Measurements from ENCODE around the gene DUSP9.
A peak's percentile ranks its signal among the peaks of the same experiment; 100 is the strongest.
"Not testable (repeated sequence)": the region's sequence is repeated elsewhere in the genome, so short reads cannot be mapped to it uniquely, and the experiment has no call there.

DUSP9 gene

DNA sequence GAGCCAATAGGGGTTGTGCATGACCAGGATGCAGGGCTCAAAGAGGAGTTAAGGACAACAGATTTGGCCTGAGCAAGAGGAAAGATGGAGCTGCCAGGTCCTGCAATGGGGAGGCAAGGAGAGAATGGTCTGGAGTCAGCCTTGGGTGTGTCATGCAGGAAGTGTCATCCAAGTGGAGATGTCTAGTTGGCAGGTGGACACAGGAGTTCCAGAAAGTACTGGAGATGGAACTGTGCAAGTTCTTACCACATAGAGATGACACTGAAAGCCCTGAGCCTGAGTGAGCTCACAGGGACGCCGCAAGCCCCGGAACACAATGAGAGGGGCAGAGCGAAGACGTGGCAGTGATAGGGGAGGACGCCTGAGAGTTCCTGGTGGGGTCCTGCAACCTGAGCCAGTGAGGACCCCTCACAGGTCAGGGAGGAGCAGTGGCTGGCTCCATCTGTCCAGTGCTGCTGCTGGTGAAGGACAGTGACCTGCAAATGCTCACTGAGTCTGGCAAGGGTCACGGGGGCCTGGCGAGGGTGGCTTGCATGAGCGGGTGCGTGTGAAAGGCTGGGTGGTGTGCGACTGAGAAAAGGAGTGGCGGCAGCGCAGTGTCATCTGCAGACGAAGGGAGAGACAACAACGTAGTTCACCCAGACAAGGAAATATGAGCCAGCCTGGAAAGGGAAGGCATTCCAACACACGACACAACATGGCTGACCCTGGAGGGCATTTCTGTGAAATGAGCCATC lies 50.2 kb downstream of the DUSP9 start:
- not testable (repeated sequence) for H3K9me3 Mint-ChIP-seq; DNase-seq; H3K27ac Mint-ChIP-seq; ATAC-seq (replicated peaks); H3K4me1 Mint-ChIP-seq (ENCODE audit: low read depth in 2 of 2); H3K4me3 Mint-ChIP-seq; H3K27me3 Mint-ChIP-seq
- H3K36me3 Mint-ChIP-seq (ENCODE audit: insufficient read depth), result peaks cover 17% of the 10 kb centered on the region

DNA sequence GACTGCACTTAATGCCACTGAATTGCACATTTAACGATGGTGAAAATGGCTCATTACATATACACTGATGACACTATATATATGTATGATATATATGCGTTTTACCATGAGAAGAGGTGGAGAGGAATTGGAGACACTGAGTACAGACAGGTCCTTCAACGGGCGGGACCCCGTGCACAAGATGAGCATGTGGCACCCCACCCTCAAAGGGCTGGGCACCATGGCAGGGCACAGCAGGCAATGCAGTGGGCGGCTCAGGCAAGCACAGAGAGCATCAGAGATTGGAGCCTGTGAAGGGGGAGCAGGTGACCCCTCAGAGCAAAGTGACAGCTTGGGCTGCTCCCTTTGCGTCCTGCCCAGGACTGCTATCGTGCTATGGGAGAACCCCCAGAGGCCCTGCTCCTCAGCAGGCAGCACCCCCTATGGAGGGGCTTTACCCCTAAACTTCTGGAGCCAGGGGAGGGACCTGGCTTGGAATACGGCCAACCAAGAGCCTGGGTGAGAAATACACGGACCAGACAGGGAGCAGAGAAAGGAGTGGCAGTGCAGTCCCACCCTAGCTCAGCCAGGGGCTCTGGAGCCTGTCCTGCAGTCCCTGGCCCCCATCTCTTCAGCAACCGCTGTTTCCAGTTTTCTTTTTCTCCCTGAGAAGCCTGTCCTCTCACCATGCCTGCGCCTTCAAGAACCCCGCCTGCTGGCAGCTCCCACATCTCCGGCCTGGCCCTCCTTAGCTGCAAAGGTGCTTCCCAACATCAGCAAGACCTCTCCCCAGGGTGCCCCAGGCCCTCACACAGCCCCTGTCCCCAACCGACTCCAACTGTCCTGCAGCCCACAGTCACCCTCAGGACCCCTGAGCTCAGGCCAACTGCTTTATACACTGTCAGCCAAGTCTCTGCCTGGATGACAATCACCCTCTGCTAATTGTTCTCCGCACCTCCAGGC lies 51.2 kb downstream of the DUSP9 start:
- ATAC-seq (replicated peaks), result no peak
- Mint-ChIP-seq H3K27ac (peak overlapping the region in 1 of 2 donors; percentile 49), H3K27me3 (no peaks in the 10 kb centered on the region), H3K4me3 (no peak overlapping the region), H3K9me3 (no peaks in the 10 kb centered on the region), H3K4me1 (ENCODE audit: low read depth in 2 of 2) (peaks cover 0 to 3% of the 10 kb centered on the region in 2 donors), H3K36me3 (ENCODE audit: insufficient read depth) (peaks cover 20% of the 10 kb centered on the region)
- no peak for DNase-seq

DNA sequence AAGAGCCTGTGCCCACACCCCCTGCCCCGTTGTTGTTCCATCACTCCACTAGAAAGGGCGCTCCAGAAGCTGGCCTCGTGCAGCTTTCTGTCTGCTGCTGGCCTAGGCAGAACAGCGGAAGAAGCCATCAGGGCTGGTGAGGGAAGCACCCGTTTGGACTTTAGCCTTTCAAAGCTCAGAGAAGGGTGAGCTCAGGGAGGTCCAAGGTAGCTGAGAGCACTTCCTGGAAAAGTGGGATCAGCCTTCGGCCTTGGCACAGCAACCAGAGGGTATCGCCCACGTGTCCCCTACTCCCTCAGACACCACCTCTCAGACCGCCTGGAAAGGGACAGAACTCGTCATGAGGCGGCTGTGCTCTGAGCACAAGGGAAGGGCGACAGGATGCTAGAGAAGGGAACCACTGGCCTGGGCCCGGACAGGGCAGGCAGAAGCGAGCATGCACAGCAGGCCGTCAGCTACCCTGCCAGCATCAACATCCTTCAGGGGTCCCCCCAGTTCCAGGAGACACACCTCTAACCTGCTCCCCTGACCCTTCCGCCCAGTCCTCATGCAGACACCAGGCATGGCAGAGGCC lies 52.3 kb downstream of the DUSP9 start:
- not testable (repeated sequence) for H3K4me3 Mint-ChIP-seq; H3K27ac Mint-ChIP-seq; ATAC-seq (replicated peaks); H3K4me1 Mint-ChIP-seq (ENCODE audit: low read depth in 2 of 2); H3K9me3 Mint-ChIP-seq; H3K27me3 Mint-ChIP-seq; DNase-seq
- peaks cover 18% of the 10 kb centered on the region for H3K36me3 Mint-ChIP-seq (ENCODE audit: insufficient read depth)

DNA sequence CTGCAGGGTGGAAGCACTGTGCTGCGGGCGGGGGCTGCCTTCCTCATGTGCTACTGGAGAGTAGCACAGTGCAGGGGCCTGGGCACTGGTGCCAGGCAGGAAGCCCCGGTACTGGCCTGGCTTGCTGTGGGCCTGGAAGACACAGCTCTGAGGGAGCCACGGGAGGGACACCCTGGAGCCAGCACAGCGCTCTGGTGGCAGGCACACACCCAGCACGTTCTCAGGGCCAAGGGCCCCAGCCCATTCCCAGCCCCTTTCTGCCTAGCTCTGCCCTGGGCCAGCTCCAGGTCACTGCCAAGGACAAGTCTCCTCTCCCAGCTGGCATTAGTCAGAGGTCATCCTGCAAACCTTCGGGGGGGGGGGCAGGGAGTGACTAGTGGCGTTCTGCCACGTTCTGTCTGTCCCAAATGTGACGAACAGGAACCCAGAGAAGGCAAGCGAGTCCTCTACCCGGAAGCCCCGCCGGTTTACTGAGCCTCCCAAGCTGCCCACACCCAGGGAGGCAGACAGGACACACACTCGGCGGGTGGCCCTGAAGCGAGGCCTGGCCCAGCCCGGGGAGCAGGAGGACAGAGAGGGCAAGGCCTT lies 52.9 kb downstream of the DUSP9 start:
- not testable (repeated sequence) for DNase-seq; H3K27me3 Mint-ChIP-seq; H3K4me3 Mint-ChIP-seq; H3K27ac Mint-ChIP-seq; ATAC-seq (replicated peaks); H3K4me1 Mint-ChIP-seq (ENCODE audit: low read depth in 2 of 2); H3K9me3 Mint-ChIP-seq
- peaks cover 18% of the 10 kb centered on the region for H3K36me3 Mint-ChIP-seq (ENCODE audit: insufficient read depth)

DNA sequence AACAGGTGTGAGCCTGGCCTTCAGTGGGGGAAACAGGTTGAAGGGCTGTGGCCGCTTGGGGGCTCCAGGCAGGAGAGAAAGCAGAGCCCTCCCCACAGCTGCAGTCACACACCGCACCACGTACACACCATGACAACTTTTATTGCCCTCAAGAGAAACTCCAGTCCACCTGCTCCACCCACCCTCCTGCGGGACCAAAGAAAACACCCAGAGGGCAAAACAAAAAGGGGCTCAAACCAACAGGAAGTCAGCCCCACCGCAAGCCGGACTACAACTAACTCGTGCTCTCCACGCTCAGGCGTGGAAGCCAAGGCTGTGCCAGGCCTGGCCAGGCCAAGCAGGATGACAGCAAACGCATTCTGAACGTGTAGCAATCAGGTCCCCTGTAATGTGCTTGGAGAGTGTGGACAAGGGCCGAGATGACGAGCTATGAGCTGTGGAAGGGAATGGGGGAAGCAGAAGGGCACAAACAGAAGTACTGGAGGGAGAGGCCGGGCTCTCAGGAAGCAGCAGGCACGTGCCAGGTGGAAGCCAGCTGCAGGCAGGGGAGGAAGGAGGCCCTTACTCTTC lies 53.5 kb downstream of the DUSP9 start:
- no peak for ATAC-seq (replicated peaks)
- Mint-ChIP-seq H3K27me3 (no peaks in the 10 kb centered on the region), H3K4me3 (no peak overlapping the region), H3K36me3 (ENCODE audit: insufficient read depth) (peaks cover 17% of the 10 kb centered on the region), H3K27ac (no peak overlapping the region), H3K9me3 (no peaks in the 10 kb centered on the region), H3K4me1 (ENCODE audit: low read depth in 2 of 2) (peaks cover 0 to 3% of the 10 kb centered on the region in 2 donors)
- DNase-seq, result no peak

Measured in effector memory CD8-positive, alpha-beta T cell (primary cell).